CD4-positive, alpha-beta T cell treated with Interleukin-6 for 4 hours (primary cell): ENCODE measurements around the gene APBB1.

Source experiments
- DNase-seq: peaks from one replicate; pipeline ENCODE4 v3.0.0-alpha.2; 2020; ENCODE audit warnings: mixed read lengths

The APBB1 gene

DNA sequence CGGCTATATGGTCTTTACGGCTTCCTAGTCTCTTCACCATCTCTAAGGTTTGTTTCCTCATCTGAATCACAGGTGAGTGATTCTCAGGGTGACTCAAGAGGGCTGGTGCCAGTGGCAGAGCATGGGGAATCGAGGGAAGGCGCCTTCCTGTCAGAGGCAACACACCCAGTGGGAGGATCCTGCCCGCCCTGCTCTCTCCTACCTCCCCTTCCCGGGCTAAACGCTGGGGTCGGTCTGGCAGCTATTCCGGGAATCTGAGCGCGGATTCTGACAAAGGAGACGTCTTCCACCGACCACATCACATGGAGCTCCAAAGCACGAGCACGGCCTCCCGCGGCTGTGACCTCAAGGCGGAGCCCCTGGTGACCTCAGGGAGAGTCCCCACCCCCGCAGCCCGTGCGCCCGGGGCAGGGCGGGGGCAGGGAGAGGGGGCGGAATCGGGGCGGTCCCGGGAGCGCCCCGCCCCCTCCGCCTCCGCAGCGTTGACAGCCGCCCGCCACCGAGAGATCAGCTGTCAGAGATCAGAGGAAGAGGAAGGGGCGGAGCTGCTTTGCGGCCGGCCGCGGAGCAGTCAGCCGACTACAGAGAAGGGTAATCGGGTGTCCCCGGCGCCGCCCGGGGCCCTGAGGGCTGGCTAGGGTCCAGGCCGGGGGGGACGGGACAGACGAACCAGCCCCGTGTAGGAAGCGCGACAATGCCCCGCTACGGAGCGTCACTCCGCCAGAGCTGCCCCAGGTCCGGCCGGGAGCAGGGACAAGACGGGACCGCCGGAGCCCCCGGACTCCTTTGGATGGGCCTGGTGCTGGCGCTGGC, 28.8 kb downstream of the APBB1 start, which contains the start of gene SMPD1:
Gene SMPD1 (plus strand): TSS at position 570 of the 813 bp plus-strand sequence. CDS start 125 bp downstream, at position 695.
- DNase-seq, result peak; percentile 96

DNA sequence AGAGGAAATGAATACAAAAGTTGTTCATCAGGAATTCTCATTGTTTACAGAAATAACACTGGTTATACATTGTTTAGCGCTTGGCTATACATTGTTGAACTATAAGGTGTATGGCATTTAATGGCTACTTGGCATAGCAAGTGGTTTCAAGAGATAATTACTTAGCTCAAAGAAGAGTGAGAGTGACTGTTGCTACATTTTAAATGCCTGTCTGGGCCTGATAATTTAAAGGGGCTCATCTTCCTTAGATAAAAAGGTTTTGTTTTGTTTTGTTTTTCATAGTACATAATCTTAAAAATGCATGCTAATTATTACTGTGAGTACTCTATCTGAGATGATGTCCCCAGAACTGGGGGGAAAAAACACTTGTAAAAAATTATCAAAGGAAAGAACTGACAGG, 30.1 kb downstream of the APBB1 start:
- DNase-seq, result no peak

DNA sequence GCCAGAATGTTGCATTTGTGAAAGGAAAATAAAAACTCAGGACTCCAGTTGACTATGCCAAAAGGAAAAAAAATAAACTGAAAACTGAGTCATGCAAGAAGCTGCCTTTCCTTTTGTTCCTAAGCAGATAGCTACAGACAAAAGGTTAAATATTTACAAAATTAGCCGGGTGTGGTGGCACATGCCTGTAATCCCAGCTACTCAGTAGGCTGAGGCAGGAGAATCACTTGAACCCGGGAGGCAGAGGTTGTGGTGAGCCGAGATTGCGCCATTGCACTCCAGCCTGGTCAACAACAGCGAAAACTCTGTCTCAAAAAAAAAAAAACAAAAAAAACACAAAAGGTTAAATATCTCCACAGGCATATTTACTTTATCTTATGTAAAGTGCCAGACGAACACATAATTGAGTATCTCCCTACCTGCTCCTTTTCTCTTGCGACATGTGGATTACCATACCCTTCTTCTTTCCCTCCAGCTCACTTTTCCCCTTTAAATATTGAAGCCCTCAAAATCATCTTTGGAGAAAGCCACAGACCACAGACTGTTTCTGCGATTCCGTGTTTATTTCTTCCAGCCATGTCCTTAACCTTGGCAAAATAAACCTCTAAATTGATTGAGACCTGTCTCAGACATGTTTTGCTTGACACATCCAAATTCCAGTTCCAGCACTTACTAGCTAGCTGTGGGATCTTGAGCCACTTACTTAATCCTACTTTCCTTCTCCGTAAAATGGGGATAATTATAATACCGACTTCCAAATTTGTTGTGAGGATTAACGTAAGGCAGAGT, 30.9 kb downstream of the APBB1 start:
- no peak for DNase-seq

DNA sequence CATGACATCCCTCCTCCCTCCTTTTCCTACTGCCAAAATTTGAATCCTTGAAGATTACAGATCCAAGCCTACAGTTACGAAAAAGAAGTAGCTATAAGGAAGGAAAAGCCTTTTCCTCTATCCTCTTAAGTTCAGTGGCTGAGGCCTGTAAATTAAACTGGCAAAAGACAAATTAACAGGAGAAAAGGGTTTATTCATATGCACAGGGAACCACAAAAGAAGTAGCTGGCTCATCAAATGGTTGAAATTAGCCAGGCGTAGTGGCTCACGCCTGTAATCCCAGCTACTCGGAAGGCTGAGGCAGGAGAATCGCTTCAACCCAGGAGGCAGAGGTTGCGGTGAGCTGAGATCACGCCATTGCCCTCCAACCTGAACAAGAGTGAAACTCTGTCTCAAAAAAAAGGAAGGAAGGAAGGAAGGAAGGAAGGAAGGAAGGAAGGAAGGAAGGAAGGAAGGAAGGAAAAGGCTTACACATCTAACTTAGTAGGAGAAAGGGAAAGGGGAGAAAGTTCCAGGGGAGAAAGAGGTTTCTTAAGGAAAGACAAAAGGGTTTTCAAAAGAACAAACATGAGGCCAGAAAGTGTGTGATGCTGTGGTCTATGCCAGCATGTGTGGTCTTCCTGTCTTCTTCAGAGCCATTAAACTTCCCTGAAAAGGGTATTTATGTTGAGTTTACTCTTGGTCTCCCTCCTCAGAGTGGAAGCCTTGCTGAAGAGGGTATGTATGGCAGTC, 33.7 kb downstream of the APBB1 start:
- no peak for DNase-seq

DNA sequence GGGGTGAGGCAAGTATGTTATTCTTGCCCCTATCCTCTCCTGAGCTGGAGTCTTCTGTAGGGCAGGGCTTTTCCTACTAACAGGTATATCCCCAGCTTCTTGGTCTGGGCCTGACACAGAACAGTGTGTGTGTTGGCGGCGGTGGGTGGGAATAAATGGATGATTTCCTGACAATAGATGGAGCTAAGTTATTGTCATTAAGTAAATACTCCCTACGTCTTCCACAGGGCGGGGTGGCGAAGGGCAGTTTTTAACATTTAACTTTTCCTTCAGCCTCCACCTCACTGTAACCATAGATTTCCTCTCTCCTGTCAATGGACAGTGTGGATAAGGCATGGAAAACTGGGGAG, 40.3 kb downstream of the APBB1 start:
- DNase-seq, result no peak

DNA sequence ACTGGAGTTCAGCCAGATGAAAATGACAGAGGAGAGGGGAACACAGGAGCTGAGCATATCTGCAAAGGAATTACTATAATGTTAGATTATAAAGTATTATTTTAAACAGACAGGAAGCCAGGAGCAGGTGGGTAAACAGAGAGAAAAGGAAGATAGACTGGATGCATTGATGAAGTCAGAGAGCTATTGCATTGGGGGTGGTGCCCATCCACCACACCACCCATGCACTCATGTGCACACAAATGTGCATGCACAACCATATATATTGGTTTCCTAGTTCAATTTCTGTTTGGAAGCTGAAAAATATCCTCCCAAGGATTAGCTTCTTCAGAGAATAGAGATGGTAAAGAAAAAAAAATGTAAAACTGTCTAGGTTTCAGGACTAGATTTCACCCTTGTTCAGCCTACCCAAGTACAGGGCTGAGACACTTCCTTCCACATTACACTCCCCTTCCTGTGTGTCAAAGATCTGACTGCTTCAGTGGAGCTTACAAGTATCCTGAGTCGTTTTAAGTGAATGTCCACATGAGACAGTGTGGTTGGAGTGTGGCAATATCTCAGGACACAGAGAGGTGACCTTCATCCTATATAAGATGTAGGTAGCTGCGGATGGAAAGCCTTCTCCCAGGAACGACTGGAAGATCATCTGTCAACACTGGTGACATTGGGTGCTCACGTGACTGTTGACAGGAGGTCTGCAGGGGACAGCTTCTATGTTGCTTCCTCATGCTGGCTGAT, 40.8 kb downstream of the APBB1 start:
- peak; percentile 27 for DNase-seq

DNA sequence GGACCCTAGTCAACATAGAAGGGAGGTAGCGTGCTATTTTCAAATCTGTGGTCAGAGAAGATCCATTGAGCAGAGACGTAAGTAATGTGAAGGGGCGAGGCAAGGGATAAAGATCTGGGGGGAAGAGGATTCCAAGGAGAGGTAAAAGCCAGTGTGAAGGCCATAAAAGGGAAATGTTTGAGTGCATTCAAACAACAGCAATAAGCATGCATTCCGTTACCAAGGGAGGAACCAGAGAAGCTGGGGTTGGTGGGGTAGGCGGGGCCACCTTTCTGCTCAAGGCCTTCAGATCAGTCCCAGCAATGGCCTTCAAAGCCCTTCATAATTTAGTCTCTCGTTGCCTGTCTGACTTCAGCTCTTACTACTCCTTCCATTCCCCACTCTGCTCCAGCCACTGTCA, 47.1 kb downstream of the APBB1 start:
- no peak for DNase-seq

DNA sequence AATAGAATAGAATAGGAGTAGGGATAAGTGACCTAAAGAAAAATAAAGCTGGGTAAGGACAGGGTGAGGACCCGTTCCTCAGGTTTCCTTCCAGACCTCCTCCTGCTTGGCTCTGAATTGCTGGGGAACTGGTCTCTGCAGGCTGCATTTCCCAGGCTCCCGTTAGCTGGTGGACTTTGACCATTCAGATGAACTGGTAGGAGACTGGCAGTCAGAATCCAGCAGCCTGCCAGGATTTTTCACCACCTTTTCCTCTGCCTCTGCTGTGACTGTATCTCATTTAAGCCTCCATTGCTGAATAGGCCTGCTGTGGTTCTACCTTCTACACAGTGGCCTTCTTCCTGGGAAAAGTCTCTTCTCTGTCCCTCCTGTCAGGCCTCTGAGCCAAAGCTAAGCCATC, 53.2 kb downstream of the APBB1 start:
- DNase-seq, result no peak

DNA sequence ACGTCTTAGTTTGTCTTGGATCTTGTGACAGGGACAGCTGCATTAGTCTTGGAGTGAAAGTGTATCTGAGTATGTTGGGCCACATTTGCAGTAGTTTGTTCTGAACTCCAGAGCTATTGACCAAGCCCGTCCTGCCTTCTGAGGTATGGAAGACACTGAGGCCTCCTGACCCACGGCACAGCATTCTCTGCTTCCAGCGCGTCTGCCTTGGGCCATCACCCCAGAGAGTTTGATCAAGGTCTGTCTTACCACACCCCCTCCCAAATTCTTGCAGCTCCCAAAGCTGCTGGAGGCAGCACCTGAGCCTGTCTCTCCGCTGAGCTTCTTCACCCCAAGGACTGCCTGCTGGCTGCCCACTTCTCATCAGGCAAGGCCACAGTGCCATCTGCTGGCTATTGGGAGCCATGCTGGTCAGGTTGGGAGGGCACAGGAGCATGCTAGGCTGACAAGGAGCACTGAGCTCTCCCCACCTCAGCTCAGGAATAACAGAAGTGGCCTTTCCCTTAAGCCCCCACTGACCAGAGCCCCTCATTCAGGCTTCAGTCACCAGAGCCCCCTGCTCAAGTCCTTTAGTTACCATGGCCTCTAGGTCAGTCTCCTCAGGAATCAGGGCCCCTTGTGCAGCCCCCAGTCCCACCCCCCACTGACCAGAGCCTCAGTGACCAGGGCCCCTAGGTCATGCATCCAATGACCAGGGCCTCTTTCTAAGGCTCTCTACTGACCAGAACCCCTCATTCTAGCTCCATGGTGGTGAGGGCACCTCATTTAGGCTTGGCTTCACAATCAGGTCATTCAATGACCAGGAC, 55.8 kb downstream of the APBB1 start:
- DNase-seq, result peak; percentile 68

DNA sequence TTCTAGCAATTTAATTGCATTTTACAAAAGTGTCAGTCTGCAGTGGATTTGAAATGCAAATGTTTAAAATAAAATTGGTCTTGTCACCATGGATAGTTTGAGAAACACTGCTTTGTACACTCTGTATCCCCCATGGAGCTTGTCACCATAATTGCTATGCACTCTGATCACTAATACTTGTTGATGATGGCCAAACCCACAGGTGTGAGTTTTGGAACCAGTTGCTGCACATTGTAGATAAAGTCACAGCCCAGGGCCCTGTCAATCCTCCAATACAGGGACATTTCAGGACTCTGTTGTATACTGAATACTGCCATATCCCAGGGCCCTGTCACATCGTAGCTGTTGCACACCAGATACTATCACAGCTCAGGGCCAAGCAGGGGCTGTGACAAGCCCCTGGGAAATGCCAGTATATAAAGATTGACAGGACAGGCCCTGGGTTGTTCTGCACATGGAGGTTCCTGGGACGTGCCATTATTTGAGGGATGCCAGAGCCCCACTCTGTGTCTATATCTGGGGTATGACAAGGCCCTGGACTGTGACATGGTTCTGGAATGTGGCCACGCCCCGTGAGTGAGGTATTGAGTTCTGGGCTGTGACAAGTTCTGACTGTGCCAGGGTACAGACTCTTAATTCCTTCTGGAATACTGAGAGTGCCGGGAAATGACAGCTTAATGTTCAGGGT, 56.6 kb downstream of the APBB1 start:
- no peak for DNase-seq

DNA sequence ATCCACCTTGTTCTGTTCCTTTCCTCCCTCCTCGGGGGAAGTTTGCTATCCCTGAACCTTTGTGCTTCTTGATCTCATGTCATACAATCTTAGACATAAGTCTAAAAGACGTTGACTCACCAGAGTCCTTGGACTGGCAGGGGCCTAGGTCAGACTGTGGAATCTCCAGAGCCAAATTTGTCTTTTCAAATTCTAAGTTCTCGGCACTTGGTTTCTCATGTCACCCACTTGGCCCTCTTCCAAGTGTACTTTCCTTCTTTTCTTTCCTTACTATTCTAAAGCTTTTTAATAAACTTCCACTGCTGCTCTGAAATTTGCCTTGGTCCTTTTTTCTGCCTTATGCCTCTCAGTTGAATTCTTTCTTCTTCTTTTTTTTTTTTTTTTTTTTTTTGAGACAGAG, 58.7 kb downstream of the APBB1 start:
- DNase-seq, result no peak

DNA sequence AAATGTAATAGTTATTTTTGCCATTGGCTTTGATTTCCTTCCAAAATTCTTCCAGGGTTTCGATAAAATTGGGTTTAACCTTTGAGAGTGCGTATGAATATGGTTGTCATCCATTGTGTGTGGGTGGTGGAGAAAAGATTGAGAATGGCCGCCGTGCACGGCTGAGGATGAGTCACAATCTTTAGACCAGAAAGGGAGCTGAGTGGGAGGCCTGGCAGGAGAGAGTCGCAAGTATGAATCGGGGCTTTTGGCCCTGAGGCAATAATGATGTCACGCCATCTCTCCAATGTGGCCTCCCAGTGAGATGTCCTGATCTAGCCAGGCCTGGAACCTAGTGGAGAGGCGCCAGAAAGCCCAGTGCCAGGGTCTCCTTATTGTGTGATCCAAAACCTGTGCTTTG, 61.7 kb downstream of the APBB1 start:
- no peak for DNase-seq

DNA sequence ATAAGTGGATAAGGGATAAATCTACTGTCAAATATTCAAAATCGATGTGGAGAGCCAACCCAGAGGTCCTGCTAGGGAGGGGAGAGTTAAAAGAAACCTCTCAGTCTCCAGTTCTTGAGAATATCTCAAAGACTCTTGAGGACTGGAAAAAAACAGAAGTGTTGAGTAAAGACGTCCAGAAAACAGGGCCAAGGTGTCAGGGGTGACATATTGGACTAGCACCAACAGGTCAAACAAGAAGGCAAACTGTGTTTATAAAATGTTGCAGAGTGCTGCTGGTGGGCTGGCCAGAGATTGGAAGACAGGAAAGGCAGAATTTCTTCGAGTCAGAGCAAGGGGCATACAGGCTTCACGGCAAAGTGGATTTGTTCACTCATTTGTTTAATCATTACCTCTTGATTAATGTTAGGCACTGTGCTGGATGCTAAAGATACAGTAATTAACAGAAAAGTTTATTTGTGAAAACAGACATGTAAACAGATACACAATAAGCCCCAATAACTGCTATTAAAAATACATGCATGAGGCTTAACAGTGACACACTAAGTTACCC, 62.3 kb downstream of the APBB1 start:
- no peak for DNase-seq

DNA sequence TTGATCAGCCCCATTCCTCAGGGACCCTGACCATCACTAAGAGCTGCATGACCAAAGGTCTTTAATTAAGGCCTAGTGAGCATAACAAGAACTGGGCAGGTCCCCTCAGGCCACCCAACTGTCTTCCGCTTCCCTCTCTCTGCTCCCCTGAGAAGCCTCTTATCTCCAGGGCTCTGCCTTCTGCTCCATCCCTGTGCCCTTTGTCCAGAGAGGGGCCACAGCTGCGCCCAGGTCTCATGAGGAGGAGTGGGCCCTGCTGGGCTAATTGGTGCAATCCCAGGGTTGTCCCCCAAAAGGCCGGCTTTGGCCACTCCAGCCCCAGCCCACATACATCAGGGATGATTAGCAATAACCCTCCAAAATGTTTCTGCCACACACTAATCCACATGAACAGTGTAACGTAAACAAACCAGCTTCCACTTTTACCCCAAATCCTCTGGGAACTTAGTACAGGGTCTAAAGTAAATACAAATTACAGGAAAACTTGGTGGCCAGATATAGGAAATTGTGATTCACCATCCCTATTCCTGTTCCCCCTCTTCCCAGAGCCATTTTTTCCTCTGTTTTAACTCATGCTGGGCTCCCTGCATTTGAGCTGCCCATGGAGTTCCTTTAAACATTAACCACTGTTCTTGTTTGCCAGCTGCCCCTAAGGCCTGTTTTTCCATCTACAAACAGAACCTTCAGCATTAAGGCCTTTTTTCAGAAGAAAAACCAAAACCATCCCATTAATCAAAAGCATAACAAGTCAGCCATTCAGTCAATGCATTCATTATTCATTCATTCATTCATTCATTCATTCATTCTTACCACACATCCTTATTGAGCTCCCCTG, 64.0 kb downstream of the APBB1 start:
- no peak for DNase-seq

DNA sequence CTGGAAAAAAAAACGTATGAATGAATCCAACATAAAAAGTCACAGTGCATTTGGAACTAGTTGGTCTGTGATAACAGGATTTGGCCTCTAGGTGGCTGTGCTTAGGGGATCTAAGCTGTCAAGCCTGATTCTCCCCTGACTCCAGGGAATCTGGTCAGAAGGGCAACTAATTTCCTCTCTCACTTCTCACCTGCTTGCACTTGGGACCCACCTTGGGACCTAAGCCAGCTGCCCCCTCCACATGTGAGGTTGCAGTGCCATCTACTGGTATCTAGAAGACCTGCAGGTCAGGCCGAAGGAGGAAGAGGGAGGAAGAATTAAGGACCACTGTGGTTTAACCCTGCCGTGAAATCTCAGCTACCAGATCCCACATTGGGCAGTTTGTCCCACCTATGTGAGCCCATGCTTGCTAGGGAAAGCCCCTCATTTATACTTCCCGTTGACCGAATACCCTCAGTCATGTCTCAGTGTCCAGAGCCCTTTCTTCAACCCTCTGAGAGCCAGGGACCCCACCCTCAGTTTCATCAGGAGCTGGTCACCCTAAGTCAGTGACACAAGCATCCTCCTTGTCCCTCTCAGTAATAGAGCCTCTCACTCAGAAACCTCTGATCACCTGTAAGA, 65.4 kb downstream of the APBB1 start:
- peak; percentile 61 for DNase-seq

DNA sequence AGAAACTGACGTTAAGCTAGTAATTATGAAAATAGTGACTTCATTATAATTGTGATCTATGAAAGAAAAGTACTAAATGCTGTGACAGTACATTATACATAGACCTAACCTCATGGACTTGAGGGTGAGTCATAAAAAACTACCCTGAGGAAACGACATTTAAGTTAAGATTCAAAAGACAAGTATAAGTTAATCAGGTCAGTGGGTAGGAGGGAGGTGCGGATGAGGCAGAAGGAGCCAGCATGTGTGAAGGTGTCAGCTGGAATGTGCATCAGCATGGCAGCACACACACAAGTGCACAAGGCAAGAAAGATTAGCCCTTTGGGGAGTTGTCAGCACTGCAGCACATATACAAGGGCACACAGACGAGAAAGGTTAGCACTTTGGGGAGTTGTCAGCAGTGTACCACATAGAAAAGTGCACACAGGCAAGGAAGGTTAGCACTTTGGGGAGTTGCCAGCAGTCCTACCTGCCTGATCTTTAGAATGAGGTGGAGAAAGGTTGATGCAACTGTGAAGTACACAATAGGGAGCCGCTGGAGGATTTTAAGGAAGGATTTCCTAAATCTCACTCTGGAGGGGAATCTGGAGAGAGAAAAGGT, 67.0 kb downstream of the APBB1 start:
- no peak for DNase-seq

DNA sequence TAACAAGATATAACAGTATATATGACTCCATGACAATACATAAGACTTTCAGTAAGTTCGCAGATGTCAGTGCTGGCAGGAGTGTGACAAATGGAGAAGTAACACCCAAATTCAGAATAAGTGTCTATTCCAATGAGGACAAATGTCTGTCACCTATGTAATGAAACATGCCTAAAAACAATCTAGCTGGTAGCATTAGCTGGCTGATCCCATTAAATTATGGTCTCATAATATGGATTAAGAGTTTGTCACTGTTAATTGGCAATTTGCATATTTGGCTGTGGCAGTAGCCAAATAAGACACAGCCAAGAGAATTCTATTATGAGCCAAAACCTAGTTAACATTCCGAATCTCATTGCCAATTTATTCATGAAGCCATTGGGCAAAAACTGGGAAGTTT, 68.4 kb downstream of the APBB1 start:
- no peak for DNase-seq

DNA sequence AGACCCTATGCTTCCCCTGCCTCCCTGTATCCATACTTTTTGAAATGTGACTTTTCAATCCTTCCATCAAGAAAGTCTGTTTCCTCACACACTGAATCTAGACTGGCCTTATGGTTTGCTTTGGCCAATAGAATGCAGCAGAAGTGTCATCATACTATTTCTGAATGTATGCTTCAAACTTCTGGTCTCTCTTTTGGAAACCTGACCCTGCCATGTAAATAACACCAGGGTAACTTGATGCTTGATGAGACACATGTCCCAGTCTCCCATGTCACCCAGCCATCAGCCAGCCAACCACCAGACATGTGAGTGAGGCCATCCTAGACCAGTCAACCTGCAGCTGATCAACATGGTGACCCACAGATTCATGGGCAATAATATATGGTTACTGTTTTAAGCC, 68.9 kb downstream of the APBB1 start:
- DNase-seq, result no peak

DNA sequence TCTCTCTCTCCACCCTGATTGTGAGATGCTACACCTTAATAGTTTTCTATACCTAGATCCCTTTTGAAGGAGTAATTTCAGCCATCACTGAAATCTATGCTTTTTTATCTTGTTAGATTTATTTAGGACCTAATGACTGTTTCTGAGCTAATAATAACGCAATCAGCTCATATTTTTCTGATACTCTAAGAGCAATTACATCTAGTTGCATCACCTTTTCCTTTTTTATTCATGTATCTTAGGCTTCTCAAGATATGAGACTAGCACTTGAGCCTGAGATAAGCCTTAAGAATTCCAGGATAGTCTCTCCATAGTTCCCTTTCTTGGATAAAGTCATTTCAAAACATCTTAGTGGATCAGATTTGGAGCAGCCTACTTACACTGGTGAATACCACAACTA, 73.5 kb downstream of the APBB1 start:
- DNase-seq, result no peak
